T47D (cell line): ENCODE data around the gene ADH7.

Experiments used
- DNase-seq, 2 experiments: peaks; one replicate each; pipeline versions ENCODE4 v3.0.0 to v3.0.0-alpha.2; 2011 to 2012; ENCODE audit warnings: low read depth in 1 of 2, low spot score in 1 of 2
- JUND ChIP-seq: IDR thresholded peaks from 2 replicates; pipeline ENCODE4 v1.6.1; 2012; ENCODE audit warnings: low read depth
- in situ Hi-C: cut with HindIII; loops from 2 replicates; pipeline ENCODE4 v1.10.0; 2016; ENCODE audit warnings: low sequenced_read_pairs, low pct_unique_long_range_greater_than_20kb

Gene ADH7

DNA sequence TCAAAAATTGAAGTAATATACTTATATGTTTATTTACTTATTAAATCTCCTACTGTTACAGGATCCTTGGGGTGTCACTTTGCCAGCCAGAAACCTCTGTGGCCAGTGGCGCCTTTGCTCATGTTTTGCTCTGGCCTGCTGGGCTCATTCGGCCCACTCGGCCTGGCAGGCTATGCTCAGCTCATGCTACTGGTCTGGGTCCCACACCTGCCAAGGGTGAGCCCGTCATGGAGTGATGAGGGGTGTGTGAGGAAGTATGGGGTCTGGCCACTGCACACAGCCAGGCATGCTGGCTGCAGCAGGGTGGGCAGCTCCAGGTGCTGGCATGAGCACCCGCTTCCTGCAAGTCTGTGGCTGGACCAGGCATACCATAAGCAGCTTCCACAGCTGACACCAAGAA is 25.1 kb downstream of the ADH7 start:
- DNase-seq: no peak
- no peak for TF ChIP-seq JUND
- in situ Hi-C loops: no loop called here

- in situ Hi-C loops: no loop called here
These were observed 26.8 kb downstream of the ADH7 start for GRCh38 chr4:99408346-99408745.

DNA sequence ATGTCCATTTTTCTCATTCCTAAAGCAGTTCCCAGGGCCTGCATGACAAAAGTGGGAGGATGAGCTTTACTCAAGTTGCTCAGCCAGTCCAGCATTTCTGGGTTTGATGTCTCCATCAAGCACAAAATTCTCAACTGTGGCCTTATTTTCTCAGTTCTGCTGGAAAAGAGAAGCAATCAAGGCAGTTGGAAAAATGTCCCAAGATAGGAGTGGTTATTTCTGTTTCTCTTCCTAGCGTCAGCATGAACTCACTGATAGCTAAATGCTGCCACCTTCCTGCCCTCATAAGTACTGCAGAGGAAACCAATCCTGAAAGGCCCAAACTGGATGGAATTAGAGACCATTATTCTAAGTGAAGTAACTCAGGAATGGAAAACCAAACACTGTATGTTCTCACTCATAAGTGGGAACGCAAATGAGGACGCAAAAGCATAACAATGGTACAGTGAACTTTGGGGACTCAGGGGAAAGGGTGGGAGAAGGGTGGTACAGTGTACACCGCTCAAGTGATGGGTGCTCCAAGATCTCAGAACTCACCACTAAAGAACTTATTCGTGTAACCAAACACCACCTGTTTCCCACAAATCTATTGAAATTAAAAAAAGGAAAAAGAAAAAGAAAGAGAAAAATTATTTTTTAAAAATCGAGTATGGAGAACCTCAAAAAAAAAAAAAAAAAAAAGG is 29.6 kb downstream of the ADH7 start:
- TF ChIP-seq JUND: no peak

More at GRCh38 chr4:99408346-99408745, 26.8 kb downstream of the ADH7 start:
- DNase-seq: no peak
- no peak for TF ChIP-seq JUND

GRCh38 chr4:99404595-99405287 is 30.4 kb downstream of the ADH7 start:
- no peak for DNase-seq

More for the DNA sequence above, 29.6 kb downstream of the ADH7 start:
- in situ Hi-C loops: no loop called here
- peak in 1 of 2 experiments; percentile 68 for DNase-seq

GRCh38 chr4:99403380-99404184 is 31.6 kb downstream of the ADH7 start:
- in situ Hi-C loops: no loop called here
- no peak for TF ChIP-seq JUND
- DNase-seq: no peak

More at GRCh38 chr4:99404595-99405287, 30.4 kb downstream of the ADH7 start:
- TF ChIP-seq JUND: no peak
- in situ Hi-C loops: no loop called here

- in situ Hi-C loops: no loop called here
- no peak for DNase-seq
- TF ChIP-seq JUND: no peak
These were observed 32.4 kb downstream of the ADH7 start for GRCh38 chr4:99402765-99403164.

GRCh38 chr4:99400831-99401230 is 34.3 kb downstream of the ADH7 start:
- no peak for TF ChIP-seq JUND
- in situ Hi-C loops: no loop called here
- no peak for DNase-seq

GRCh38 chr4:99399017-99399416 is 36.1 kb downstream of the ADH7 start:
- no peak for DNase-seq
- TF ChIP-seq JUND: no peak
- in situ Hi-C loops: no loop called here

GRCh38 chr4:99395595-99396364 is 39.4 kb downstream of the ADH7 start:
- DNase-seq: no peak
- in situ Hi-C loops: no loop called here
- TF ChIP-seq JUND: no peak

GRCh38 chr4:99394896-99395295 is 40.2 kb downstream of the ADH7 start:
- no peak for TF ChIP-seq JUND
- in situ Hi-C loops: no loop called here
- DNase-seq: no peak

GRCh38 chr4:99390055-99390454 is 45.1 kb downstream of the ADH7 start:
- no peak for DNase-seq
- in situ Hi-C loops: no loop called here
- no peak for TF ChIP-seq JUND

DNA sequence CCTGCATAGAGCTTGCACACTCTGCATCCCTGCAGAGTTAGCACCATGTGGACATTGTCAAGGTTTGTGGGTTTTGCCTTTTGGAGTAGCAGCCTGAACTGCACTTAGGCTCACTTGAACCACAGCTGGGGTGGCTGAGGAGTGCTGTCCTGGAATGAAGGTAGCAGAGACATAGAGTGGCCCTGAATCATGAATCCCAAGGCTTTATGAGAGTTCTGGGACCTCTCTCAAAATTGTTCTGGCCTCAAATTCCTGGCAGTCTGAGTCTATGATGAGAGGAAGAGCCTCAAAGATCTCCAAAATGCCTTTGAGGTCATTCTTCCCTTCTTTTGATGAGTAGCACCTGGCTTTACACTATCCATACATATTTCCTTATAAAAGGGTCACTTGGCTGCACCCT is 45.5 kb downstream of the ADH7 start:
- no peak for DNase-seq
- in situ Hi-C loops: no loop called here
- no peak for TF ChIP-seq JUND
